GM13977 (cell line): ENCODE results near the gene SMIM7.

Experiments
- DNase-seq: peaks from one replicate; pipeline ENCODE4 v3.0.0; 2012; ENCODE audit warnings: low spot score
- CTCF ChIP-seq: IDR thresholded peaks from 2 replicates; pipeline ENCODE4 v1.5.1; 2012; ENCODE audit warnings: mild to moderate bottlenecking, control low read depth; ENCODE audit not compliant: insufficient read depth; ENCODE audit errors: extremely low read depth, missing control alignments
- in situ Hi-C: fragments of 300-500 bp; cut with MboI; formaldehyde crosslinking; loops from one replicate; pipeline ENCODE4 v1.12.0; 2022; ENCODE audit warnings: low sequenced_read_pairs, low pct_unique_long_range_greater_than_20kb, mixed read lengths, inconsistent platforms; ENCODE audit not compliant: unreplicated experiment

SMIM7 gene

GRCh38 chr19:16619457-16619856, 40.5 kb downstream of the SMIM7 start:
- DNase-seq, result no peak
- TF ChIP-seq CTCF, result no peak
- in situ Hi-C loops, result no loop called here

GRCh38 chr19:16618248-16618647, 41.7 kb downstream of the SMIM7 start:
- DNase-seq, result no peak

GRCh38 chr19:16615808-16616207, 44.1 kb downstream of the SMIM7 start:
- peak; percentile 45 for DNase-seq
- TF ChIP-seq CTCF, result no peak
- in situ Hi-C loops, result no loop called here

More at GRCh38 chr19:16618248-16618647, 41.7 kb downstream of the SMIM7 start:
- TF ChIP-seq CTCF, result no peak
- in situ Hi-C loops, result no loop called here

GRCh38 chr19:16614941-16615340, 45.0 kb downstream of the SMIM7 start:
- no peak for DNase-seq
- no peak for TF ChIP-seq CTCF
- in situ Hi-C loops, result no loop called here

- TF ChIP-seq CTCF, result no peak
- no peak for DNase-seq
- in situ Hi-C loops, result no loop called here
These were observed 46.1 kb downstream of the SMIM7 start for GRCh38 chr19:16613841-16614240.

GRCh38 chr19:16612636-16613035, 47.3 kb downstream of the SMIM7 start:
- TF ChIP-seq CTCF, result no peak
- in situ Hi-C loops, result no loop called here
- DNase-seq, result no peak

- no peak for TF ChIP-seq CTCF
- DNase-seq, result no peak
- in situ Hi-C loops, result no loop called here
These were observed 48.8 kb downstream of the SMIM7 start for GRCh38 chr19:16611121-16611520.
